ENCODE data around the gene S100A8. TPM values are rescaled to one million over a fixed set of nuclear protein-coding genes. Genes with fewer than 3 reads are reported as not detected.

Gene S100A8
- total RNA-seq, 2 donors from 2014 or later, result 1.8 TPM; not detected in 1

- Histone ChIP-seq H3K27ac (no peak overlapping the region), H3K4me3 (no peak overlapping the region), H3K9me3 (peaks cover 0 to 3% (median 0%) of the 10 kb centered on the region in 3 donors), H3K27me3 (no peaks in the 10 kb centered on the region), H3K36me3 (replicated peaks in 1 of 2; ENCODE audit: insufficient read depth in 1 of 2, low read depth in 2 of 2) (no peaks in the 10 kb centered on the region), H3K4me1 (no peaks in the 10 kb centered on the region)
- intact Hi-C loops (cut with DNase I), result no loop called here
- WGBS, 2 donors, result 57 to 65% methylated on average over 3 to 4 of the region's 4 CpGs
- ATAC-seq, result no peak
- TF ChIP-seq CTCF (IDR thresholded peaks at IDR 0.05) (no peak), POLR2A (IDR thresholded peaks at IDR 0.05) (no peak)
- no peak for DNase-seq
Measured at GRCh38 chr1:153384958-153385580, 5.8 kb downstream of the S100A8 start.

- WGBS, 2 donors, result 88 to 89% methylated on average over 23 of the region's 23 CpGs
- Histone ChIP-seq H3K27me3 (no peaks in the 10 kb centered on the region), H3K27ac (no peak overlapping the region), H3K4me1 (no peaks in the 10 kb centered on the region), H3K9me3 (peaks cover 0 to 3% (median 0%) of the 10 kb centered on the region in 3 donors), H3K36me3 (replicated peaks in 1 of 2; ENCODE audit: insufficient read depth in 1 of 2, low read depth in 2 of 2) (no peaks in the 10 kb centered on the region), H3K4me3 (no peak overlapping the region)
- no peak for TF ChIP-seq CTCF (IDR thresholded peaks at IDR 0.05)
- TF ChIP-seq POLR2A (IDR thresholded peaks at IDR 0.05), result no peak
- intact Hi-C loops (cut with DNase I), result no loop called here
- DNase-seq, result no peak
- ATAC-seq, result no peak
Measured at GRCh38 chr1:153380711-153381110, 10.2 kb downstream of the S100A8 start.

GRCh38 chr1:153379591-153379990 is 11.3 kb downstream of the S100A8 start:
- Histone ChIP-seq H3K27ac (no peak overlapping the region), H3K4me3 (no peak overlapping the region), H3K27me3 (no peaks in the 10 kb centered on the region), H3K36me3 (replicated peaks in 1 of 2; ENCODE audit: insufficient read depth in 1 of 2, low read depth in 2 of 2) (no peaks in the 10 kb centered on the region), H3K4me1 (no peaks in the 10 kb centered on the region), H3K9me3 (peaks cover 0 to 3% (median 0%) of the 10 kb centered on the region in 3 donors)
- DNase-seq (no peak), ATAC-seq (no peak)
- TF ChIP-seq CTCF (IDR thresholded peaks at IDR 0.05), result no peak
- TF ChIP-seq POLR2A (IDR thresholded peaks at IDR 0.05), result no peak
- WGBS, 2 donors, result 77 to 78% methylated on average over 10 of the region's 10 CpGs
- intact Hi-C loops (cut with DNase I), result no loop called here

GRCh38 chr1:153375511-153375910 is 15.4 kb downstream of the S100A8 start, which contains the start of gene S100A12:
S100A12 (minus strand) TSS chr1:153375621; CDS start chr1:153374592, 1,029 bp downstream.
- Histone ChIP-seq H3K36me3 (replicated peaks in 1 of 2; ENCODE audit: insufficient read depth in 1 of 2, low read depth in 2 of 2) (no peaks in the 10 kb centered on the region), H3K4me1 (no peaks in the 10 kb centered on the region), H3K4me3 (no peak within 1 kb of the TSS), H3K27ac (no peak within 1 kb of the TSS), H3K9me3 (peaks cover 0 to under 1% (median 0%) of the 10 kb centered on the region in 3 donors), H3K27me3 (no peaks in the 10 kb centered on the region)
- intact Hi-C loops (cut with DNase I), result no loop called here
- ATAC-seq, result no peak
- WGBS, 2 donors, result 81 to 83% methylated on average over 1 of the region's 1 CpG
- TF ChIP-seq CTCF (IDR thresholded peaks at IDR 0.05) (no peak), POLR2A (IDR thresholded peaks at IDR 0.05) (no peak)
- DNase-seq, result peak in 1 of 4 donors; percentile 21

- H3K36me3 ChIP-seq (replicated peaks in 1 of 2; ENCODE audit: insufficient read depth in 1 of 2, low read depth in 2 of 2), result no peaks in the 10 kb centered on the region
- ATAC-seq (no peak), DNase-seq (no peak)
- no peak overlapping the region for H3K4me3 ChIP-seq
- H3K27ac ChIP-seq, result no peak overlapping the region
- 52 to 73% methylated on average over 1 to 2 of the region's 2 CpGs for WGBS, 2 donors
- intact Hi-C loops (cut with DNase I), result no loop called here
- no peaks in the 10 kb centered on the region for H3K4me1 ChIP-seq
- no peaks in the 10 kb centered on the region for H3K27me3 ChIP-seq
- no peaks in the 10 kb centered on the region for H3K9me3 ChIP-seq
- no peak for TF ChIP-seq POLR2A (IDR thresholded peaks at IDR 0.05)
- no peak for TF ChIP-seq CTCF (IDR thresholded peaks at IDR 0.05)
Measured at GRCh38 chr1:153374071-153374470, 16.8 kb downstream of the S100A8 start.

Measured in body of pancreas (tissue), 4 donors.